SK-N-MC (cell line): Measurements from ENCODE around the gene ZNF341.

Source experiments
- DNase-seq: peaks from one replicate; pipeline ENCODE4 v3.0.0-alpha.2; 2011; ENCODE audit warnings: low read depth, low spot score
- H3K27ac ChIP-seq: fragments of 200-600 bp; sonication (generic); 2 replicates; pipeline ENCODE4 v1.5.1; 2016; ENCODE audit warnings: mixed run types
- H3K36me3 ChIP-seq: fragments of 200-600 bp; sonication (generic); 2 replicates; pipeline ENCODE4 v1.6.1; 2017; ENCODE audit warnings: antibody characterized with exemption, low read length, mixed read lengths; ENCODE audit not compliant: insufficient read depth
- H3K4me3 ChIP-seq: fragments of 200-600 bp; sonication (generic); 2 replicates; pipeline ENCODE4 v1.5.1; 2016
- H3K9ac ChIP-seq: fragments of 200-600 bp; sonication (generic); 2 replicates; pipeline ENCODE4 v1.8.0; 2017; ENCODE audit warnings: mixed run types, mixed read lengths; ENCODE audit not compliant: insufficient read length
- H3K9me3 ChIP-seq: fragments of 200-600 bp; sonication (generic); 2 replicates; pipeline ENCODE4 v1.6.1; 2017; ENCODE audit warnings: low read depth, mild to moderate bottlenecking, antibody characterized with exemption, low read length, moderate library complexity, mixed read lengths
- EZH2 ChIP-seq: fragments of 200-600 bp; sonication (generic); IDR thresholded peaks from one replicate; pipeline ENCODE4 v1.6.1; 2017; ENCODE audit warnings: antibody characterized with exemption
- FOXP2 ChIP-seq: optimal IDR thresholded peaks from 2 replicates; pipeline ENCODE3; 2011; ENCODE audit warnings: mild to moderate bottlenecking, moderate library complexity; ENCODE audit not compliant: insufficient read depth; ENCODE audit errors: extremely low read length, control extremely low read depth
- POLR2AphosphoS5 ChIP-seq: IDR thresholded peaks from 2 replicates; pipeline ENCODE4 v1.6.1; 2012; ENCODE audit warnings: mild to moderate bottlenecking, low read depth, low read length, borderline replicate concordance

ZNF341 gene

GRCh38 chr20:33732166-33732970 is 572 bp downstream of the ZNF341 start:
- Histone ChIP-seq H3K4me3 (peak overlapping the region; percentile 78), H3K27ac (peak overlapping the region; percentile 92), H3K9me3 (peaks cover 3% of the 10 kb centered on the region; the same call in 1 of the 2 replicates), H3K36me3 (no peaks in the 10 kb centered on the region), H3K9ac (peak overlapping the region; percentile 75)
- DNase-seq, result no peak
- TF ChIP-seq EZH2, result no peak

GRCh38 chr20:33733654-33734576 is 2.1 kb downstream of the ZNF341 start:
- H3K9me3 ChIP-seq, result peaks cover 3% of the 10 kb centered on the region; the same call in 1 of the 2 replicates
- TF ChIP-seq POLR2AphosphoS5 (no peak), FOXP2 (peak; percentile 10)
- H3K9ac ChIP-seq, result peak overlapping the region; percentile 65
- no peak for DNase-seq
- H3K36me3 ChIP-seq, result no peaks in the 10 kb centered on the region
- peak overlapping the region; percentile 48 for H3K4me3 ChIP-seq
- H3K27ac ChIP-seq, result peak overlapping the region; percentile 92

GRCh38 chr20:33736962-33737361 is 5.2 kb downstream of the ZNF341 start:
- Histone ChIP-seq H3K9ac (no peak overlapping the region), H3K27ac (no peak overlapping the region), H3K9me3 (peaks cover 3% of the 10 kb centered on the region; the same call in 1 of the 2 replicates), H3K36me3 (no peaks in the 10 kb centered on the region), H3K4me3 (no peak overlapping the region)
- no peak for TF ChIP-seq EZH2
- no peak for TF ChIP-seq FOXP2
- TF ChIP-seq POLR2AphosphoS5, result no peak
- no peak for DNase-seq

DNA sequence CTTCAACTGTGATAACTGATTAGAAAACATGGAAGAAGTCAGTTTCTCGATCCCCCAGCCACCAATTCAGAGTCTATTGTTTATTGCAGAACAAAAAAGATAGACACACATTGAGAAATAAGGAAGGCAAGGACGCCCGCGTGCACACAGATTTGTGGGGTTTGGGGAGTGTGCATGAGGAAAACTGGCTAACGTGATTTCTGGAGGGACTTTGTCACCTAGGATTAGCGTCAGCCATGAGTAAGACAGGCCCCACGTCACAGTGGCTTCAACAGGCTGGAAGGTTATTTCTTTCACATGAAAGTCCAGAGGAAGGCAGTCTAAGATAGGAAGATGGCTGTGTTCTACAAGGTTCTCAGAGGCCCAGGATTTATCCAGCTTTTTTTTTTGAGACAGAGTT is 7.7 kb downstream of the ZNF341 start:
- H3K4me3 ChIP-seq, result no peak overlapping the region
- DNase-seq, result no peak
- no peak overlapping the region for H3K27ac ChIP-seq
- H3K9me3 ChIP-seq, result peaks cover 3% of the 10 kb centered on the region; the same call in 1 of the 2 replicates
- TF ChIP-seq POLR2AphosphoS5, result no peak
- no peak for TF ChIP-seq EZH2
- H3K9ac ChIP-seq, result no peak overlapping the region
- no peaks in the 10 kb centered on the region for H3K36me3 ChIP-seq

DNA sequence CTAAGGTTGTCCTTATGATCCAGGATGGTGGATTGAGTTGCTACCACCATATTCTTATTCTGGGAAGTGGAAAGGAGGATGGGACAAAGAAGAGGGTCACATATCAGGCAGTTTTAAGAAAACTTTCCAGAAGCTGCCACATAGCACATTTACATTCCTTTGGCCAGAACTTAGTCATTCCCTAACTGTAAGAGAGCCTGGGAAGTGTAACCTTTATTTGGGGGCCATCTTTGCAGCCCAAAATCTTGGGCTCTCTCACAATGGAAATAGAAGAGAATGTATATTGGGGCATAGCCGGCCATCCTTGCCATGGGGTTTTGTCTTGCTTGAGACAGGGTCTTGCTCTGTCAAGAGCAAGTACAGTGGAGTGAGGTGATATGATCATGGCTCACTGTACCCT is 8.4 kb downstream of the ZNF341 start:
- no peak for TF ChIP-seq EZH2
- TF ChIP-seq FOXP2, result no peak
- TF ChIP-seq POLR2AphosphoS5, result no peak
- Histone ChIP-seq H3K9me3 (peaks cover 3% of the 10 kb centered on the region; the same call in 1 of the 2 replicates), H3K4me3 (no peak overlapping the region), H3K9ac (no peak overlapping the region), H3K27ac (no peak overlapping the region), H3K36me3 (no peaks in the 10 kb centered on the region)
- DNase-seq, result no peak

DNA sequence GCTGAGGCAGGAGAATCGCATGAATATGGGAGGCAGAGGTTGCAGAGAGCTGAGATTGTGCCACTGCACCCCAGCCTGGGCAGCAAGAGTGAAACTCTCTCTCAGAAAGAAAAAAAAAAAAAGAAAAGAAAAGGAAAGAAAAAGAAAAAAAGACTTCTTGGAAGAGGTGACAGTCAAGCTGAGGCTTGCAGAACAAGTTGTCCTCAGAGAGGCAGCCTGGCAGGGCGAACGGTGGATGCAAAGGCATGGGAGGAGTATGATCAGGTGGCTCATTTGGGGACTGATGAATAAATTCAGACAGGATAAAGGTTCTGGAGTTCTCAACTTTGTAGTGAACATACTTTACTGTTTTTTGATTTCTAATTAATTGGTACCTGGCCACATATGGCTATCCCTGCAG is 12.4 kb downstream of the ZNF341 start:
- TF ChIP-seq POLR2AphosphoS5 (no peak), EZH2 (no peak), FOXP2 (no peak)
- DNase-seq, result no peak
- Histone ChIP-seq H3K36me3 (no peaks in the 10 kb centered on the region), H3K9me3 (no peaks in the 10 kb centered on the region), H3K27ac (no peak overlapping the region), H3K9ac (no peak overlapping the region), H3K4me3 (no peak overlapping the region)

DNA sequence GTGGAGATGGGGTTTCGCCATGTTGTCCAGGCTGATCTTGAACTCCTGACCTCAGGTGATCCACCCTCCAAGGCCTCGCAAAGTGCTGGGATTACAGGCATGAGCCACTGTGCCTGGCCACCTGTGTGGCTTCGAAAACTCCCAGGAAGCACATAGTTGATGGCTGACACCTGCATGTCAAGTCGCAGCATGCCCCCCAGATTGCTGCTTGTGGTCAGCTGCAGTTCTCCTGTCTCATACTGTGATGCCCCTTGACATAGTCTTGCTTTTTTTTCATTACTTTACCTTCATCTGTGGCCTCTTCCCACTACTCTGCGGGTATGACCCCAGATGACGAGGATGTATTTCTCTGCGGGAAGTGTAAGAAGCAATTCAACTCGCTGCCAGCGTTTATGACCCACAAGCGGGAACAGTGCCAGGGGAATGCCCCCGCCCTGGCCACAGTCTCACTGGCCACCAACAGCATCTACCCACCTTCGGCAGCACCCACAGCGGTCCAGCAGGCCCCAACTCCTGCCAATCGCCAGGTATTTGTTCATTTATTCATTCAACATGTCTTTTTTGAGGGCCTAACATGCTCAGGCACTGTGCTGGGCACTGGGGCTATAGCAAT is 13.1 kb downstream of the ZNF341 start:
- Histone ChIP-seq H3K27ac (no peak overlapping the region), H3K9me3 (no peaks in the 10 kb centered on the region), H3K36me3 (no peaks in the 10 kb centered on the region), H3K4me3 (no peak overlapping the region), H3K9ac (no peak overlapping the region)
- TF ChIP-seq EZH2 (no peak), POLR2AphosphoS5 (no peak), FOXP2 (no peak)
- no peak for DNase-seq

GRCh38 chr20:33746325-33746998 is 14.7 kb downstream of the ZNF341 start:
- no peak overlapping the region for H3K9ac ChIP-seq
- DNase-seq, result no peak
- no peak for TF ChIP-seq FOXP2
- TF ChIP-seq EZH2, result no peak
- TF ChIP-seq POLR2AphosphoS5, result no peak
- no peak overlapping the region for H3K27ac ChIP-seq
- H3K9me3 ChIP-seq, result no peaks in the 10 kb centered on the region
- H3K36me3 ChIP-seq, result no peaks in the 10 kb centered on the region
- H3K4me3 ChIP-seq, result no peak overlapping the region
